Thyroid gland (tissue), 4 donors: Measurements from ENCODE around the gene PCSK2.

Experiments used
- POLR2A ChIP-seq, 2 donors: fragments of 450-650 bp; IDR thresholded peaks; one replicate each; pipeline ENCODE4 v1.6.1; 2017; ENCODE audit warnings: antibody characterized with exemption in 2 of 2, mild to moderate bottlenecking in 2 of 2, moderate library complexity in 1 of 2
- TF ChIP-seq, protein P1 (sequence below), 6 experiments: fragments of 200-600 bp in 3 of 6; fragments of 450-650 bp in 3 of 6; sonication (generic) in 3 of 6; IDR thresholded peaks; one replicate each; pipeline ENCODE4 v1.5.1; 2016 to 2019; ENCODE audit warnings: antibody characterized with exemption in 6 of 6, mild to moderate bottlenecking in 2 of 6, inconsistent platforms in 1 of 6, moderate library complexity in 1 of 6

GRCh38 chr20:17513939-17514338 is 287.1 kb downstream of the PCSK2 start:
- TF ChIP-seq, protein P1, sequence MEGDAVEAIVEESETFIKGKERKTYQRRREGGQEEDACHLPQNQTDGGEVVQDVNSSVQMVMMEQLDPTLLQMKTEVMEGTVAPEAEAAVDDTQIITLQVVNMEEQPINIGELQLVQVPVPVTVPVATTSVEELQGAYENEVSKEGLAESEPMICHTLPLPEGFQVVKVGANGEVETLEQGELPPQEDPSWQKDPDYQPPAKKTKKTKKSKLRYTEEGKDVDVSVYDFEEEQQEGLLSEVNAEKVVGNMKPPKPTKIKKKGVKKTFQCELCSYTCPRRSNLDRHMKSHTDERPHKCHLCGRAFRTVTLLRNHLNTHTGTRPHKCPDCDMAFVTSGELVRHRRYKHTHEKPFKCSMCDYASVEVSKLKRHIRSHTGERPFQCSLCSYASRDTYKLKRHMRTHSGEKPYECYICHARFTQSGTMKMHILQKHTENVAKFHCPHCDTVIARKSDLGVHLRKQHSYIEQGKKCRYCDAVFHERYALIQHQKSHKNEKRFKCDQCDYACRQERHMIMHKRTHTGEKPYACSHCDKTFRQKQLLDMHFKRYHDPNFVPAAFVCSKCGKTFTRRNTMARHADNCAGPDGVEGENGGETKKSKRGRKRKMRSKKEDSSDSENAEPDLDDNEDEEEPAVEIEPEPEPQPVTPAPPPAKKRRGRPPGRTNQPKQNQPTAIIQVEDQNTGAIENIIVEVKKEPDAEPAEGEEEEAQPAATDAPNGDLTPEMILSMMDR (IDR thresholded peaks at IDR 0.05) = no peak
- TF ChIP-seq POLR2A (IDR thresholded peaks at IDR 0.05) = no peak
